ENCODE measurements around the gene MPRIP.
A peak's percentile ranks its signal among the peaks of the same experiment; 100 is the strongest.

The MPRIP gene

DNA sequence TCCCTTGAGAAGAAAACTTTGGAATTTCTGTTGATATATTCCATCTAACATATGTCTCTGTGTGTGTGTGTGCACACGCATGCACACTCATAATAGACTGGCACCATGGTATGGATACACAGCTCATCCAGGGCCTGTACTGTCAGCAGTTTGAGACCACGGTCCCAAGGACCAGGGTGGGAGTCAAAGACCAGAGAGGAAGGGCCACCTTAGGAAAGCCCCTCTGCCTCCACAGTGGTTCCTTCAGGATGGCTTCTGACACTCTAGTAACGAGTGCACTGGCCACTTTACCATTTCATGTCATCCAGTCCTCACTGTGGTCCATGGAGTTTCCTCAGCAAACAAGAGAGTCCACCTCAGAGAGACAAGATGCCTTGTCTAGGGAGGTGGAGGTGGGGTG, 82.1 kb downstream of the MPRIP start:
- DNase-seq (ENCODE audit: low read depth), result no peak
- TF ChIP-seq, protein P1, sequence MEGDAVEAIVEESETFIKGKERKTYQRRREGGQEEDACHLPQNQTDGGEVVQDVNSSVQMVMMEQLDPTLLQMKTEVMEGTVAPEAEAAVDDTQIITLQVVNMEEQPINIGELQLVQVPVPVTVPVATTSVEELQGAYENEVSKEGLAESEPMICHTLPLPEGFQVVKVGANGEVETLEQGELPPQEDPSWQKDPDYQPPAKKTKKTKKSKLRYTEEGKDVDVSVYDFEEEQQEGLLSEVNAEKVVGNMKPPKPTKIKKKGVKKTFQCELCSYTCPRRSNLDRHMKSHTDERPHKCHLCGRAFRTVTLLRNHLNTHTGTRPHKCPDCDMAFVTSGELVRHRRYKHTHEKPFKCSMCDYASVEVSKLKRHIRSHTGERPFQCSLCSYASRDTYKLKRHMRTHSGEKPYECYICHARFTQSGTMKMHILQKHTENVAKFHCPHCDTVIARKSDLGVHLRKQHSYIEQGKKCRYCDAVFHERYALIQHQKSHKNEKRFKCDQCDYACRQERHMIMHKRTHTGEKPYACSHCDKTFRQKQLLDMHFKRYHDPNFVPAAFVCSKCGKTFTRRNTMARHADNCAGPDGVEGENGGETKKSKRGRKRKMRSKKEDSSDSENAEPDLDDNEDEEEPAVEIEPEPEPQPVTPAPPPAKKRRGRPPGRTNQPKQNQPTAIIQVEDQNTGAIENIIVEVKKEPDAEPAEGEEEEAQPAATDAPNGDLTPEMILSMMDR (conservative IDR thresholded peaks at IDR 0.05; ENCODE audit: low read length), result no peak
- no peak overlapping the region for H3K4me3 ChIP-seq (ENCODE audit: low read length)

DNA sequence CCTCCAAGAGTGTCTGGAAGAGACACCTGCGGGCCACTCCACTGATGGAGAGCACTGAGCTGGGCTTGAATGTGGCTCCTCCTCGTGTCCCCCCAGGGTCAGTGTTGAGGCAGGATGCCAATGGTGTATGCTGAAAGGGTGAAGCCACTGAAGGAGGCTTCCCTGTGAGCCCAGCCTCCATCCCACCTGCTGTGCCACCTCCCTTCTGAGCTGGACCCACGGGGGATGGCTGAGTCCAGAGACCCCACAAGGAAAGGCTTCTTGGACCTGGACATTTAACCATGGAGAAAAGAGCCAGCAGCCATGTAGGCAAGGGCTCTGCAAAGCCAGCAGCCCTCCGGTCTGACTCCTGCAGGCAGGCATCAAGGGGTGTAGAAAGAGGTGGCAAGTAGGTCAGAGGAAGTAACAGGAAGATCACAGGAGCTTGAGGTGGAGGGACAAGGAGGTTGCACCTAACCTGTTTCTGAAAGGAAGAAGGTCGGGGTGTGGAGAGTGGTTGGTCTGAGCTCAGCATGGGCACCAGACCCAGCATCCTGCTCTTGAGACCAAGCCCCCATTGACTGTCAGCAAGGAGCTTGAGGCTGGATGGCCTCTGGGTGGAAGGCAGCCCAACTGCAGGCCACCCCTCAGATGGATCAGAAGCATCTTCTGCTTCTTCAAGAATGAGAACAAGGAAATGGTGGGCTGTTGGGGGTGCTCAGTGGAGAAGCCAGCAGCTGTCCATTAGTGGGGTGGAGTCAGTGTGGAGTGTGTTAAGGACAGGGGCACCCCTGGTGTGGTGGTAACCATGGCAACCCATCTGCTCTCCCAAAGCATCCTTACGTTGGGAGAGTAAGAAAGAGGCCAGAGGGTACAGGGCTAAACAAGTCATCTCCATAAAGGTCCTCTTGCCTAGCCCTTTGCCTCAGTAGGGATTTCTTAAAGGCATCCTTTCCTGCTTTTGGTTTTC, 83.2 kb downstream of the MPRIP start:
- DNase-seq (ENCODE audit: low read depth), result peak; percentile 35

DNA sequence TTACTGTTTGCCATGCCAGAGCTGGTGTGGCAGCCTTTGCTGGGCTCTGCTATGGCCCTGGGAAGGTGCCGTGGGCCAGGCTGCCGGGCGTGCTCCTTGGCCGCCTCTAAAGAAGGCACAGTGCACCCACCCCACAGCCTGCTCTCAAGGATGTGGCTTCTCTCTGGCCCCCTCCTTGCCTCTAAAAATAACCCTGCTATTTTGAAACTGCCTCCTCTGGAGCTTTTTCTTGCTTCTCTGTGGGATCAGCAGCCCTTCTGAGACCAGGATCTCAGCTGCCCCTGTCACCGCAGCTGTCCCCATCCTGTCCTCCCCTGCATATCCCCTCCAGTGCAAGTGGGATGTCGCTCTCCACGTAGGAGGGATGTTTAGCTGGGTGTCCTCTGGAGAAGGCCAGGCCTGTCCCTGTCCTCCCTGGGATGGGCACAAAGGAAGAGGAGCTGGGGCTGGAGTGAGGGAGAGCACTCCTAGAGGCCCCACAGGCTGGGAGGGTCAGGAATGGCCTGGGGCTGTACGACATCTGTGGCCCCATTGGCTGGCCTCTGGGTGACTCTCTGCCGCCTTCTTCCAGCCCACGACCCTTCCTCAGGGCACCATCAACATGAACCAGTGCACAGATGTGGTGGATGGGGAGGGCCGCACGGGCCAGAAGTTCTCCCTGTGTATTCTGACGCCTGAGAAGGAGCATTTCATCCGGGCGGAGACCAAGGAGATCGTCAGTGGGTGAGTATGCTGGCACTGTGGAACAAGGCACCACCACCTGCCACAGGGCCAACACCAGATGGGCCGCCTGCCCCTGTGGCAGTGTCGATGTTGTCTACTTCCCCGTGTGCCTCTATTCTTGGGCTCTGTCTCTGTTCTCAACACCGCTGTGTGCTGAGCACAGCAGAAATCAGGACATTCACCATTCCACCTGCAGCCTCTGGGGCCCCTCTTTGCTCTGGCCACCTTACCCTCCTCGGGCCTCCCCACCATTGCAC, 84.2 kb downstream of the MPRIP start:
- TF ChIP-seq, protein P1 (conservative IDR thresholded peaks at IDR 0.05; ENCODE audit: low read length), result no peak
- no peak overlapping the region for H3K4me3 ChIP-seq (ENCODE audit: low read length)
- DNase-seq (ENCODE audit: low read depth), result no peak

More for the DNA sequence above, 83.2 kb downstream of the MPRIP start:
- TF ChIP-seq, protein P1 (conservative IDR thresholded peaks at IDR 0.05; ENCODE audit: low read length), result no peak
- H3K4me3 ChIP-seq (ENCODE audit: low read length), result no peak overlapping the region

DNA sequence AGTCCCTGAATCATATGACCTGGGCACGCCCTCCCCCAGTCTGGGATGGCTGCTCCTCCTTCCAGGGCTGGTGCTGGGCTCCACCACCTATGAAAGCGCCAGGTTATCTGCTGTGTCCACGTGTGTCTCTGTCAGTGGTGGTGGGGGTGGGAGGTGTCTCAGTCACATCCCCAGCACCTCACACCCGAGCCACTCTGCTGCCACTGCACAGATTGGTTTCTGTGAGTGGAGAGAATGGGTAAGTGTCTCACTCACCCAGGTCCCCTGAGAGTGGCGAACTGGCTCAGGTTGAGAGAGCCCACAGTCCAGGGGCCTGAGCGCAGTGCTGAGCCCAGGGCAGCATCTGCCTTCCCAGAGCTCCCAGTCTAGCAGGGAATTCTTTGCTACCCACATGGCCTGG, 84.9 kb downstream of the MPRIP start:
- TF ChIP-seq, protein P1 (conservative IDR thresholded peaks at IDR 0.05; ENCODE audit: low read length), result no peak
- DNase-seq (ENCODE audit: low read depth), result no peak
- H3K4me3 ChIP-seq (ENCODE audit: low read length), result no peak overlapping the region

DNA sequence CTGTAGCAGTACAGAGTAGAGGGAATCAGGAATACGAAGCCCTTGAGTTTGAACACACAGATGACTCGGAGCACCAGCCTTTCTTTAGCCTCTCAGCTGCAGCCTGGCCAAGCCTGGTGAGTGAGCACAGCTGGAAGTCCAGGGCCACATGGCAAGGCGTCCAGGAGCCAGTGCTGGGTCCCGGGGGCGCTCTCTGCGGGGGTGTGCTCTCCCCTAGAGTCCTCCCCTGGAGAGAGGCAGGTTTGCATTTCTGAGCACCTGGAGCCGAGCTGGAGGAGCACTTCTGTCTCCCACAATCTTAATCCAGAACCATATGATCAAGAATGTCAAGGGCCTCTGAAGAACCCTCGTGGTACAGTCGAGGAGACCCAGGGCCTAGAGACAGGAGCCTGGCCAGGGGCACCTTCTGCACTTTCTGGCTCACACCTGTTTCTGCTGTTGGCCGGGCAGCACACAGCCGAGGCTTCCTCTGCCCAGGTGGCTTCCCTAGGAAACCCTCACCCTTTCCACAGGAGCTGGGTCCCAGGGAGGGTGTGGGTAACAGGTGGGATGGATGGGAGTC, 85.6 kb downstream of the MPRIP start:
- TF ChIP-seq, protein P1 (conservative IDR thresholded peaks at IDR 0.05; ENCODE audit: low read length), result no peak
- no peak overlapping the region for H3K4me3 ChIP-seq (ENCODE audit: low read length)
- no peak for DNase-seq (ENCODE audit: low read depth)

DNA sequence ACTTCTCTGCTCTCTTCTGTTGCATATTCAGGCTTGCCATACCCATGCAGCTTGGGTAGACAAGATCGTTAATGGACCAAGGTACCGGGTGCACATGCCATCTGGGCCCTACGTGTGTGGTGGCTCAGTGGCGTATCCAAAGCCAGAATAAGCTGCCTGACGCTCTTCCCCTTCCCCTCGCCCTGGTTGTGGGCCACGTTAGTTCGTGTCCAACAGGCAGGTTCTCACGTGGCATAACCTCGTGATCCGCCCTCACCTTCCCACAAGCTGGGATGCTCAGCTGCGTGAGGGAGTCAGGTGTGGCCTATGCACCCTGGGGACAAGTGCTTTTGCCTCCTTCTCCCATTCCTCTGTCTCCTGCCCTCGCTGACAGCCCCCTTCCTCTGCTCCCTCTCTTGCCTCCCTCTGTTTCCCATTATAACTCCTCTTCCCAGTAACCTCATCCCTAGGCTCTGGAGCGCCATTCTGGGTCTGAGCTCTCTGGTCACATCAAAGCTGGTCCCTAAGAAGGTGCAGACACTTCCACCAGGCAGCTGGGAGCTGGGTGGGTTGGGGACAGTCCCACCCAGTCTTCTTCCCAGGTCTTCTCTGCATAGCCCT, 86.3 kb downstream of the MPRIP start:
- no peak for DNase-seq (ENCODE audit: low read depth)

More for the DNA sequence above, 86.3 kb downstream of the MPRIP start:
- TF ChIP-seq, protein P1 (conservative IDR thresholded peaks at IDR 0.05; ENCODE audit: low read length), result no peak
- no peak overlapping the region for H3K4me3 ChIP-seq (ENCODE audit: low read length)

Data from AG10803 (cell line).